GM12891 (cell line): Measurements from ENCODE around the gene FAHD1.

Source experiments
- PAX5 ChIP-seq: IDR thresholded peaks from 2 replicates; pipeline ENCODE4 v1.6.1; 2011; ENCODE audit warnings: low read length, moderate library complexity, mild to moderate bottlenecking; ENCODE audit not compliant: insufficient read depth, severe bottlenecking
- POLR2A ChIP-seq: IDR thresholded peaks from 2 replicates; pipeline ENCODE4 v1.6.1; 2011; ENCODE audit warnings: low read depth, low read length, control low read depth
- POLR2AphosphoS5 ChIP-seq: IDR thresholded peaks from 2 replicates; pipeline ENCODE4 v1.6.1; 2011; ENCODE audit warnings: low read depth, low read length, control low read depth
- POU2F2 ChIP-seq: IDR thresholded peaks from 2 replicates; pipeline ENCODE4 v1.6.1; 2011; ENCODE audit warnings: low read depth, mild to moderate bottlenecking, control low read depth, low read length, moderate library complexity
- SPI1 ChIP-seq: IDR thresholded peaks from 2 replicates; pipeline ENCODE4 v1.6.1; 2011; ENCODE audit warnings: low read depth, low read length, control low read depth
- TAF1 ChIP-seq: IDR thresholded peaks from 2 replicates; pipeline ENCODE4 v1.6.1; 2011; ENCODE audit warnings: low read depth, low read length, control low read depth

DNA sequence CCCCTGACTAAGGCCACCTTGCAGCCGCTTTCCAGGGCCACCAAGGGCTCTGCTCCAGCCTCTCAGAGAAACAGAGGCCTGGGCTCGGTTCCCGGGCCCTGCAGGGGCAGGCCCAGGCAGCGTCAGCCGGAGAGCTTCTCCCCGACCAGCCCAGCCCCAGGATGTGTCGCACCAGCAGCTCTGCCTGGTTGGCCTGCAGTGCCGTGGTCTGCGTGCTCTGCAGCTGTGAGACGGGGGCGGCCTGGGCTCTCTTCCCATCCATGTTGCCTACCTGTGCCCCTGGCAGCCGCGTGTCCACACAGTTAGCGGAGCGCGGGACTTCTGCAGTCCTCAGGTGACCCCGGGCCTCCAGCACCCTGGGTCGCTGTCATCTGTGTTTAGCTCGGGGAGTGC is 38.3 kb upstream of the FAHD1 start:
- TF ChIP-seq POLR2AphosphoS5 (no peak), POLR2A (no peak), TAF1 (no peak), POU2F2 (no peak), SPI1 (no peak), PAX5 (no peak)
